Measurements from ENCODE around the gene HIBADH.

The HIBADH gene

DNA sequence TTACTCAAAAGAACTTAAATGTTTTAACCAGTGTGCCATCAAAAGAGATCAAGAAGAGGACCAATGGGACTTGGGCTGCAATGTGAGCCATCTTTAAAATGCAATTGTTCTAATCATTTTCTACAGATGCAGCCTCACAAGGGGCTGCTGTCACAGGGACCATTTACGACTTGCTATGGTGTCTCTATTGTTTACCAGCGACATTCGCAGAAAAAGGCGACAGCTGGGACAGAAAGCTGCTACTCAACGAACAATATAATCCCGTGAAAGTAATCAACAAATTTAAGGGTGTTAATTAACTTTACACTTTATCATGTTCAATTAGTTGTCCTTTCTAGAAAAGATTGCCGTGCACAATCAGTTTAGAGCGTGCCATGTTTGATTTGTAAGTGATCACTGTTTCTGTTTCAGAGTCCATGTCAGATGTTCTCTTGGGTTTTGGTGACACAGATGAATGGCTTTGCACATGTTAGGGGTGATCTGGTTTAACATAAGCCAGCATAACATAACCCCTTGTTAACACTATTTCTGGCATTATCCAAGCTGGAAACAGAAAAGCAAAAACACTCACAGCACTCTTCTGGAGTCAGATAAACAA is 110.8 kb downstream of the HIBADH start:
- DNase-seq (ENCODE audit: extremely low read depth, insufficient read length) = no peak
- Histone ChIP-seq H3K36me3 (ENCODE audit: control insufficient read depth, insufficient read depth, low read length) (no peaks in the 10 kb centered on the region), H3K4me3 (replicated peaks; ENCODE audit: low read depth, low read length) (no peak overlapping the region), H3K27me3 (replicated peaks; ENCODE audit: control insufficient read depth, insufficient read depth, low read length) (no peaks in the 10 kb centered on the region)
- TF ChIP-seq, protein P1, sequence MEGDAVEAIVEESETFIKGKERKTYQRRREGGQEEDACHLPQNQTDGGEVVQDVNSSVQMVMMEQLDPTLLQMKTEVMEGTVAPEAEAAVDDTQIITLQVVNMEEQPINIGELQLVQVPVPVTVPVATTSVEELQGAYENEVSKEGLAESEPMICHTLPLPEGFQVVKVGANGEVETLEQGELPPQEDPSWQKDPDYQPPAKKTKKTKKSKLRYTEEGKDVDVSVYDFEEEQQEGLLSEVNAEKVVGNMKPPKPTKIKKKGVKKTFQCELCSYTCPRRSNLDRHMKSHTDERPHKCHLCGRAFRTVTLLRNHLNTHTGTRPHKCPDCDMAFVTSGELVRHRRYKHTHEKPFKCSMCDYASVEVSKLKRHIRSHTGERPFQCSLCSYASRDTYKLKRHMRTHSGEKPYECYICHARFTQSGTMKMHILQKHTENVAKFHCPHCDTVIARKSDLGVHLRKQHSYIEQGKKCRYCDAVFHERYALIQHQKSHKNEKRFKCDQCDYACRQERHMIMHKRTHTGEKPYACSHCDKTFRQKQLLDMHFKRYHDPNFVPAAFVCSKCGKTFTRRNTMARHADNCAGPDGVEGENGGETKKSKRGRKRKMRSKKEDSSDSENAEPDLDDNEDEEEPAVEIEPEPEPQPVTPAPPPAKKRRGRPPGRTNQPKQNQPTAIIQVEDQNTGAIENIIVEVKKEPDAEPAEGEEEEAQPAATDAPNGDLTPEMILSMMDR (IDR thresholded peaks at IDR 0.05; ENCODE audit: insufficient read depth, low read length, poor library complexity, severe bottlenecking) = no peak

DNA sequence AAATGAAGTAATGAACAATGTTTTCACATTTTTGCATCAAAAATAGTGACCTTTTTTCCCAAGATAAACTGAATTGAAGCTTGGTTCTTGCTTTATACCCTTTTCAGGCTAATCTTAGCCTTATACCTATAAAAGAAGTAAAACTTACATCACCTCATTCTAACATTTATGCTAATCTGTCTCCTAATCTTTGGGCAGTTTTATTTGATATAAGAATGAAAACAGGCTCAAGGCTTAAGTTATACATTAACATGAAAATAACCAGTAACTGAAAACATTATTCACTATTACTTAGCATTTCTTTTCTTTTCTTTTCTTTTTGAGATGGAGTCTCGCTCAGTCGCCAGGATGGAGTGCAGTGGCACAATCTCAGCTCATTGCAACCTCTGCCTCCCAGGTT is 113.1 kb downstream of the HIBADH start:
- H3K27me3 ChIP-seq (replicated peaks; ENCODE audit: control insufficient read depth, insufficient read depth, low read length) = no peaks in the 10 kb centered on the region
- DNase-seq (ENCODE audit: extremely low read depth, insufficient read length) = no peak
- no peak overlapping the region for H3K4me3 ChIP-seq (replicated peaks; ENCODE audit: low read depth, low read length)
- TF ChIP-seq, protein P1 (IDR thresholded peaks at IDR 0.05; ENCODE audit: insufficient read depth, low read length, poor library complexity, severe bottlenecking) = no peak
- no peaks in the 10 kb centered on the region for H3K36me3 ChIP-seq (ENCODE audit: control insufficient read depth, insufficient read depth, low read length)

DNA sequence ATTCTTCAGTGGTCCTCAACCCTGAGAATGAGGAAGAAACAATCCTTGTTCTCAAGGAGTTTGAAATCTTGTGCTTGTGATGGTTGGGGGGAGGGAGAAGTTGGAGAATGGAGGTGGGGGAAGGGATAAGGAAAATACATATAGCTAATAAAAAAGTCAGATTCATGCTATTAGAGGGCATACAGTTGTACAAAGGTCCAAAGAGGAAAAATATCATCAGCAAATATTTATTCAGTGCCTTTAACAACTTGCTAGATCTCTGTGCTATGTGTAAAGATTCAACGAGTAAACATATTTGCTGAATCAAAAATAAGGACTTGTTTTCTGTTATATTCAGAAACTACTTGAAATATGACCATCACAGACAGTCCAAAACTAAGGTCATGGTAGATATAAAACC is 114.4 kb downstream of the HIBADH start:
- no peaks in the 10 kb centered on the region for H3K36me3 ChIP-seq (ENCODE audit: control insufficient read depth, insufficient read depth, low read length)
- H3K4me3 ChIP-seq (replicated peaks; ENCODE audit: low read depth, low read length) = no peak overlapping the region
- TF ChIP-seq, protein P1 (IDR thresholded peaks at IDR 0.05; ENCODE audit: insufficient read depth, low read length, poor library complexity, severe bottlenecking) = no peak
- no peaks in the 10 kb centered on the region for H3K27me3 ChIP-seq (replicated peaks; ENCODE audit: control insufficient read depth, insufficient read depth, low read length)
- DNase-seq (ENCODE audit: extremely low read depth, insufficient read length) = no peak

DNA sequence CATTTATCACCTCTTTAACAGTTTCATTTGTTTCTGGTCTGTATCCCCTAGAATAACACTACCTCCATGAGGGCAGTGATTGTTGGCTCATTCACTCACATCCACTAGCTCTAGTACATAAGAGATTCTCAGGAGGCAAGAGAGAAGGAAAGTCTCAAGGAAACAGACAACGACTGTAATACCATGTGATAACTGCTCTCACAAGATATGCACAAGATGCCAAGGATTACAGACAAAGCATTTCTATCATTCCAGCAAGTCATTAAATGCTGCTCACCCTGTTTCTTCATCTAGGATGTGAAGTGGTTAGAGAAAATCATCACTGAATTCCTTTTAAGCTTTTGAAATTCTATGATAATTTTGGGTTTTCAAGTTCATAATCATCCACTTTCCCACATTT is 115.3 kb downstream of the HIBADH start:
- DNase-seq (ENCODE audit: extremely low read depth, insufficient read length) = no peak
- H3K36me3 ChIP-seq (ENCODE audit: control insufficient read depth, insufficient read depth, low read length) = no peaks in the 10 kb centered on the region
- no peaks in the 10 kb centered on the region for H3K27me3 ChIP-seq (replicated peaks; ENCODE audit: control insufficient read depth, insufficient read depth, low read length)
- no peak overlapping the region for H3K4me3 ChIP-seq (replicated peaks; ENCODE audit: low read depth, low read length)
- TF ChIP-seq, protein P1 (IDR thresholded peaks at IDR 0.05; ENCODE audit: insufficient read depth, low read length, poor library complexity, severe bottlenecking) = no peak

DNA sequence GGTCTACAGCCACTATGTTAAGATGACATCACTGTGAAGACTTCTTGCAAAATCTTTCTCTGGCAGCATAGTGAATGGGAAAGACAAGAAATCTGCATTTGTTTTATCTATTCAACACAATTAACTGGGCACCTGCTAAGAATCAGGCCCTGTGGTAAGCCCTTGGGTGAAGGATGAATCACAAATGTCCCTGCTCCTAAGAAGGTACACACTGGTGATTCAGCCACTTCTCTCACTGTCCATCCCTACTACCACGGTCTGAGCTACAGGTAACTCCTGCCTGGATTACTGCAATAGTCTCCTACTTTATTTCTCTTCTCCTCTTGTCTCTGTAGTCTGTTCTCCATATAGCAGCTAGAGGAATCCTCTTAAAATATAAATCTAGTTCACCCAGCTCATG is 116.1 kb downstream of the HIBADH start:
- Histone ChIP-seq H3K36me3 (ENCODE audit: control insufficient read depth, insufficient read depth, low read length) (no peaks in the 10 kb centered on the region), H3K4me3 (replicated peaks; ENCODE audit: low read depth, low read length) (no peak overlapping the region), H3K27me3 (replicated peaks; ENCODE audit: control insufficient read depth, insufficient read depth, low read length) (no peaks in the 10 kb centered on the region)
- TF ChIP-seq, protein P1 (IDR thresholded peaks at IDR 0.05; ENCODE audit: insufficient read depth, low read length, poor library complexity, severe bottlenecking) = no peak
- DNase-seq (ENCODE audit: extremely low read depth, insufficient read length) = no peak

DNA sequence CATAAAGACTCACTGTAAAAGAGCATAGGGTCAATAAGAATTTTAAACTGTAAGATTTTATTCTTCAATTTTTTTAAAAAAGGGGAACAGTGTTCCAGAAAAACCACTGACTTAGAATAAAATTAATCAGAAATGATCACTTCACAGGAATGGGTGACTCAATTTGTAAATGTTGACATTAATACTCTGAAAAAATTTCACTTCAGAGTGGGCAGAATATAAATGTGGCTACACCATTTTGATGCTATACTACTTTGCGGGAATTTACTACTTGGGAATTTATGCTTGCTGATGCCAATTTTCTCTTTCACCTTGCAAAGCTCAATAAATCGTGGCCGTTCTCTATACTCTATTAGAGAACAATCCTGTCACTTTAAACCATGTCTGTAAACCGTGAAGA is 126.9 kb downstream of the HIBADH start:
- DNase-seq (ENCODE audit: extremely low read depth, insufficient read length) = no peak
- Histone ChIP-seq H3K27me3 (replicated peaks; ENCODE audit: control insufficient read depth, insufficient read depth, low read length) (no peaks in the 10 kb centered on the region), H3K4me3 (replicated peaks; ENCODE audit: low read depth, low read length) (no peak overlapping the region), H3K36me3 (ENCODE audit: control insufficient read depth, insufficient read depth, low read length) (no peaks in the 10 kb centered on the region)
- TF ChIP-seq, protein P1 (IDR thresholded peaks at IDR 0.05; ENCODE audit: insufficient read depth, low read length, poor library complexity, severe bottlenecking) = no peak

All from GM06990 (cell line).